ENCODE results near the gene ZMYND8.

DNA sequence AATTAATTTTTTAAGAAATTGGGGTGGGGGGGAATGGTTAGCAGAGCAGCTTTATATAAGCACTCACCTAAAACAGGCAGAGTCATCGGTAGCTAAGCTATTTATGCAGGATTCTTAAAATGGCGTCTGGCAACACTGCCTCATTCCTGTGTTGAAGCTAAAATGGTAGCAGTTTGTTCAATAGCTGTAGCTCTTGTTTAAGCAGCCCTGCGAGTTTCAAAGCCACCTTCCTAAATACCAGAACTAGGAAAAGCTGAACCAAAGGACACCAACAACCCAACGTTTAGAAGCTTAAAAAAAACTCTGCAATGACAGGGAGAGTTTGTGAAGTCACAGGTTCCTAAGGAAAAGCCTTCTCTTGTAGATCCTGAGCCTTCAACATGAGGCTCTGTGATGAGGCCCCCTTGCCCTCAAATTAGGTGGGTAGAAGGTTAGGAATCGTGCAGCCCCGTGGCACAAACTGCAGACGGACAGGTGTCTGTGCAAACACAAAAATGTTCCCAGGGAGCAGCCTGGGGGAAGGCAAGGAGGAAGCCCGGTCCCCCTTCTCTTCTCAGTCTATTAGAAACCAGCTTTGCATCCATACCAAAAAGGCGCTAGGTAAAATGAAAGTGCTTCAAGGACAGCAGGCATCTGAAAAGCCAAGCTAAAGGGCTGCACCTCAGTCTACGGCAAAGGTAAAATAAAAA lies 4.7 kb downstream of the ZMYND8 start:
- TF ChIP-seq ZNF121 (tag by site-specific recombination; IDR thresholded peaks at IDR 0.05) (no peak), CTCF (tag by site-specific recombination; IDR thresholded peaks at IDR 0.05) (no peak), REPIN1 (tag by site-specific recombination; IDR thresholded peaks at IDR 0.05; ENCODE audit: low read depth) (no peak), ZNF558 (tag by site-specific recombination; IDR thresholded peaks at IDR 0.05) (no peak), ZNF776 (tag by site-specific recombination; IDR thresholded peaks at IDR 0.05; ENCODE audit: borderline replicate concordance) (no peak), ZNF239 (tag by site-specific recombination; IDR thresholded peaks at IDR 0.05) (no peak), BCL11A (tag by site-specific recombination; IDR thresholded peaks at IDR 0.05; ENCODE audit: low read depth) (no peak), PRDM6 (tag by site-specific recombination; IDR thresholded peaks at IDR 0.05) (no peak), ZNF302 (tag by site-specific recombination; IDR thresholded peaks at IDR 0.05; ENCODE audit: low read depth) (no peak), ZNF274 (IDR thresholded peaks at IDR 0.05; ENCODE audit: low read length) (no peak), ZNF274 (tag by site-specific recombination; IDR thresholded peaks at IDR 0.05; ENCODE audit: borderline replicate concordance) (no peak), GLI4 (tag by site-specific recombination; IDR thresholded peaks at IDR 0.05) (no peak), ZNF544 (tag by site-specific recombination; IDR thresholded peaks at IDR 0.05) (no peak)
- TF ChIP-seq, protein P1, sequence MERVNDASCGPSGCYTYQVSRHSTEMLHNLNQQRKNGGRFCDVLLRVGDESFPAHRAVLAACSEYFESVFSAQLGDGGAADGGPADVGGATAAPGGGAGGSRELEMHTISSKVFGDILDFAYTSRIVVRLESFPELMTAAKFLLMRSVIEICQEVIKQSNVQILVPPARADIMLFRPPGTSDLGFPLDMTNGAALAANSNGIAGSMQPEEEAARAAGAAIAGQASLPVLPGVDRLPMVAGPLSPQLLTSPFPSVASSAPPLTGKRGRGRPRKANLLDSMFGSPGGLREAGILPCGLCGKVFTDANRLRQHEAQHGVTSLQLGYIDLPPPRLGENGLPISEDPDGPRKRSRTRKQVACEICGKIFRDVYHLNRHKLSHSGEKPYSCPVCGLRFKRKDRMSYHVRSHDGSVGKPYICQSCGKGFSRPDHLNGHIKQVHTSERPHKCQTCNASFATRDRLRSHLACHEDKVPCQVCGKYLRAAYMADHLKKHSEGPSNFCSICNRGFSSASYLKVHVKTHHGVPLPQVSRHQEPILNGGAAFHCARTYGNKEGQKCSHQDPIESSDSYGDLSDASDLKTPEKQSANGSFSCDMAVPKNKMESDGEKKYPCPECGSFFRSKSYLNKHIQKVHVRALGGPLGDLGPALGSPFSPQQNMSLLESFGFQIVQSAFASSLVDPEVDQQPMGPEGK (tag by site-specific recombination; IDR thresholded peaks at IDR 0.05), result no peak
- TF ChIP-seq, protein P2, sequence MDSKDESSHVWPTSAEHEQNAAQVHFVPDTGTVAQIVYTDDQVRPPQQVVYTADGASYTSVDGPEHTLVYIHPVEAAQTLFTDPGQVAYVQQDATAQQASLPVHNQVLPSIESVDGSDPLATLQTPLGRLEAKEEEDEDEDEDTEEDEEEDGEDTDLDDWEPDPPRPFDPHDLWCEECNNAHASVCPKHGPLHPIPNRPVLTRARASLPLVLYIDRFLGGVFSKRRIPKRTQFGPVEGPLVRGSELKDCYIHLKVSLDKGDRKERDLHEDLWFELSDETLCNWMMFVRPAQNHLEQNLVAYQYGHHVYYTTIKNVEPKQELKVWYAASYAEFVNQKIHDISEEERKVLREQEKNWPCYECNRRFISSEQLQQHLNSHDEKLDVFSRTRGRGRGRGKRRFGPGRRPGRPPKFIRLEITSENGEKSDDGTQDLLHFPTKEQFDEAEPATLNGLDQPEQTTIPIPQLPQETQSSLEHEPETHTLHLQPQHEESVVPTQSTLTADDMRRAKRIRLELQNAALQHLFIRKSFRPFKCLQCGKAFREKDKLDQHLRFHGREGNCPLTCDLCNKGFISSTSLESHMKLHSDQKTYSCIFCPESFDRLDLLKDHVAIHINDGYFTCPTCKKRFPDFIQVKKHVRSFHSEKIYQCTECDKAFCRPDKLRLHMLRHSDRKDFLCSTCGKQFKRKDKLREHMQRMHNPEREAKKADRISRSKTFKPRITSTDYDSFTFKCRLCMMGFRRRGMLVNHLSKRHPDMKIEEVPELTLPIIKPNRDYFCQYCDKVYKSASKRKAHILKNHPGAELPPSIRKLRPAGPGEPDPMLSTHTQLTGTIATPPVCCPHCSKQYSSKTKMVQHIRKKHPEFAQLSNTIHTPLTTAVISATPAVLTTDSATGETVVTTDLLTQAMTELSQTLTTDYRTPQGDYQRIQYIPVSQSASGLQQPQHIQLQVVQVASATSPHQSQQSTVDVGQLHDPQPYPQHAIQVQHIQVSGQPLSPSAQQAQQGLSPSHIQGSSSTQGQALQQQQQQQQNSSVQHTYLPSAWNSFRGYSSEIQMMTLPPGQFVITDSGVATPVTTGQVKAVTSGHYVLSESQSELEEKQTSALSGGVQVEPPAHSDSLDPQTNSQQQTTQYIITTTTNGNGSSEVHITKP (tag by site-specific recombination; IDR thresholded peaks at IDR 0.05), result no peak

Data from HEK293 (cell line).